Measurements from ENCODE around the gene CNTFR.

DNA sequence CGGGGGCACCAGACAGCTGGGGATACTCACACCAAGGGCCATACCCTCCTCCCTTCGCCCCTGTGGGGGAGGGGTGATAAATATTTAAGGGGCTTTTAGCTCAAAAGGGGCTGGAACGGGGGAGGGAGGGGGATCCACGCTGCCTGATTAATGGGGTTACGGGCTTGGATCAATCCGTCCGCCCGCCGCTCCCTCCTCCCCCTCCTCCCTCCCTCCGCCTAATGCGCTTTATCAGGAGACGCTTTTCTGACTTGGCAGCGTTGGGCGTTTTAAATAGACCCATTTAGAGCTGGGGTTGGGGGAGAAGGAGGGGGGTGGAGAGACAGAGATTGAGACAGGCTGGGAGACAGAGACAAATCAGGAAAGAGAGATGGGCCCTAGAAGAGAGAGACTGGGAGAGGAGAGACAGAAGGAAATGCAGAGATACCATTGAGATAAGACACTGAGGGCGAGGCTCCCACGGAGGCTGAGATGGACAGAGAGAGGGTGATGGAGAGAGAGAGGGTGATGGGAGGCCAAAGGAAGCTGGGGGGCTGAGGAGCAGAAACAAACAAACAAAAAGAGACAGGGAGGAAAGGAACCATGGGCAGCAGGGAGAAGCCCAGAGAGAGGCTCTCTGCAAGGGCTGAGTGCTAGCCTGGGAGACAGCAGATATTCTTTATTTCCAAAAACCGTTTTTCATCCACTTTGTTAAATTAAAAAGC, 10.3 kb downstream of the CNTFR start:
- TF ChIP-seq, protein P1, sequence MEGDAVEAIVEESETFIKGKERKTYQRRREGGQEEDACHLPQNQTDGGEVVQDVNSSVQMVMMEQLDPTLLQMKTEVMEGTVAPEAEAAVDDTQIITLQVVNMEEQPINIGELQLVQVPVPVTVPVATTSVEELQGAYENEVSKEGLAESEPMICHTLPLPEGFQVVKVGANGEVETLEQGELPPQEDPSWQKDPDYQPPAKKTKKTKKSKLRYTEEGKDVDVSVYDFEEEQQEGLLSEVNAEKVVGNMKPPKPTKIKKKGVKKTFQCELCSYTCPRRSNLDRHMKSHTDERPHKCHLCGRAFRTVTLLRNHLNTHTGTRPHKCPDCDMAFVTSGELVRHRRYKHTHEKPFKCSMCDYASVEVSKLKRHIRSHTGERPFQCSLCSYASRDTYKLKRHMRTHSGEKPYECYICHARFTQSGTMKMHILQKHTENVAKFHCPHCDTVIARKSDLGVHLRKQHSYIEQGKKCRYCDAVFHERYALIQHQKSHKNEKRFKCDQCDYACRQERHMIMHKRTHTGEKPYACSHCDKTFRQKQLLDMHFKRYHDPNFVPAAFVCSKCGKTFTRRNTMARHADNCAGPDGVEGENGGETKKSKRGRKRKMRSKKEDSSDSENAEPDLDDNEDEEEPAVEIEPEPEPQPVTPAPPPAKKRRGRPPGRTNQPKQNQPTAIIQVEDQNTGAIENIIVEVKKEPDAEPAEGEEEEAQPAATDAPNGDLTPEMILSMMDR (IDR thresholded peaks at IDR 0.05), result no peak
- no peak for TF ChIP-seq POLR2A (IDR thresholded peaks at IDR 0.05)
- no peak for TF ChIP-seq POLR2AphosphoS5 (IDR thresholded peaks at IDR 0.05)
